AG10803 (cell line): ENCODE results near the gene MSL3.

Experiments
- DNase-seq: peaks from one replicate; pipeline ENCODE4 v3.0.0; 2010; ENCODE audit warnings: low read depth
- H3K4me3 ChIP-seq: 2 replicates; pipeline ENCODE4 v1.5.1; 2011; ENCODE audit warnings: mild to moderate bottlenecking, low read length, control low read depth
- CTCF ChIP-seq: conservative IDR thresholded peaks from 2 replicates; pipeline ENCODE4 v1.5.1; 2011; ENCODE audit warnings: mild to moderate bottlenecking, low read length, control low read depth, inconsistent platforms

Gene MSL3

DNA sequence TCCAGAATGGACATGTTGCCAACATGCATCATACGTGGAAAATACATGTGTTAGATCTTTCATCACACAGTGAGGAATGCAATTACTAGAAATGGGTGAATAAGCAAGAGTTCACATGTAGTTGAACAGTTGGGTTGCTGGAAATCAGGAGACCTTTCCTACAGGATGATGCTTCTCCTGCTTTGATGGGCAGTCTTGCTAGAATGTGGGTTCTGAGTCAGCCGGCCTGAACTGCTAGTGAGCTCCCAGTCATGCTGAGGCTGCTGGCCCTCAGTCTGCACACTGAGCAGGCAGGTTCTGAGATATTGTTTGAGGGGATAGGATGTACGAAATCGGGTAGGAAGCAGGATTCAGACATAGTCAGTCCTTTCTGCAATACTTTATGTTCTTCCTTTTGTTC lies 20.2 kb downstream of the MSL3 start:
- no peak for TF ChIP-seq CTCF
- no peak overlapping the region for H3K4me3 ChIP-seq
- DNase-seq: no peak

GRCh38 chrX:11781133-11781532 lies 23.1 kb downstream of the MSL3 start:
- no peak for DNase-seq
- no peak overlapping the region for H3K4me3 ChIP-seq
- TF ChIP-seq CTCF: no peak

- no peak for TF ChIP-seq CTCF
- H3K4me3 ChIP-seq: no peak overlapping the region
- DNase-seq: no peak
Observed at GRCh38 chrX:11781734-11782370, 23.8 kb downstream of the MSL3 start.

GRCh38 chrX:11784543-11784942 lies 26.5 kb downstream of the MSL3 start:
- no peak overlapping the region for H3K4me3 ChIP-seq
- DNase-seq: no peak
- no peak for TF ChIP-seq CTCF

GRCh38 chrX:11786862-11787261 lies 28.8 kb downstream of the MSL3 start:
- H3K4me3 ChIP-seq: no peak overlapping the region
- no peak for DNase-seq
- TF ChIP-seq CTCF: no peak

DNA sequence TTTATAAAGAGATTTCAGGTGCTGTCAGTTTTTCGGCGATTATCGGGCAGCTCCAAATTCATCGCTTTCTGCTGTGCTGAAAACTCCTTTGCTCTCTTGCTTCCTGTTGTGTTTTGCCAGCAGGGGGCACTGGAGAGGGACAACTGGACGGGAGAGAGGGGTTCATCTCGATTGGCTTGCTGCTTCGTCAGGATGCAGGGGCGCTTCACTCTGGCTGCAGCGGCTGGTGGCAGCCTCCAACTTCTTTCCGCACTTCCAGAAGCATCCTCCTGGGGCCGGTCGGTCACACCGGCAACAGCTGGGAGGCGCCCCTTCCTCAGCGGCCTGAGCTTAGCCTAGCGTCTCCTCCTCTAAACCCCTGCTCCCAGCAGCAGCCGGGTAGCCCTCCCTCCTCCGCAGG lies 29.5 kb downstream of the MSL3 start:
- peak; percentile 26 for DNase-seq
- peak overlapping the region; percentile 41 for H3K4me3 ChIP-seq
- TF ChIP-seq CTCF: peak; percentile 63

DNA sequence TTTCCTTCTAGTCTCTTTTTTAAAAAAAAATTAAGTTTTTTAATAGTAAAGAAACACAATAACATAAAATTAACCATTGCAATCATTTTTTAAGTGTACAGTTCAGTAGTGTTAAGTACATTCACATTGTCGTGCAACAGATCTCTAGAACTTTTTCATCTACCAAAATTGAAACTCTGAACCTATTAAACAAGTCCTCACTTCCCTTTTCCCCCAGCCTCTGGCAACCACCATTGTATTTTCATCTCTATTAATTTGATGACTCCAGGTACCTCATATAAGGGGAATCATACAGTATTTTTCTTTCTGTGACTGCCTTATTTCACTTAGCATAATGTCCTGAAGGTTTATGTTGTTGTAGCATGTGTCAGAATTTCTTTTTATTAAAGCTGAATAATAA lies 31.8 kb downstream of the MSL3 start:
- DNase-seq: no peak
- H3K4me3 ChIP-seq: no peak overlapping the region
- no peak for TF ChIP-seq CTCF
